Measurements from ENCODE around the gene RGS4.

- TF ChIP-seq TARDBP (IDR thresholded peaks at IDR 0.05) (no peak), HDGF (IDR thresholded peaks at IDR 0.05; ENCODE audit: borderline replicate concordance) (no peak), SUZ12 (IDR thresholded peaks at IDR 0.05) (no peak), LEF1 (IDR thresholded peaks at IDR 0.05; ENCODE audit: borderline replicate concordance) (no peak), ZNF384 (IDR thresholded peaks at IDR 0.05) (no peak), BHLHE40 (IDR thresholded peaks at IDR 0.05; ENCODE audit: borderline replicate concordance) (no peak), FOXK2 (IDR thresholded peaks at IDR 0.05) (no peak), NFRKB (IDR thresholded peaks at IDR 0.05) (no peak), CTBP1 (IDR thresholded peaks at IDR 0.05; ENCODE audit: borderline replicate concordance) (no peak)
Measured at GRCh38 chr1:163035446-163036249, 33.5 kb upstream of the RGS4 start.

All from HEK293T (cell line).